GM12874 (cell line): ENCODE results near the gene CAPRIN1.

Source experiments
- TF ChIP-seq, protein P1 (sequence below): IDR thresholded peaks from 2 replicates; pipeline ENCODE4 v1.5.1; 2011; ENCODE audit warnings: low read depth, mild to moderate bottlenecking, control low read depth, low read length, moderate library complexity; ENCODE audit not compliant: insufficient read depth

Gene CAPRIN1

DNA sequence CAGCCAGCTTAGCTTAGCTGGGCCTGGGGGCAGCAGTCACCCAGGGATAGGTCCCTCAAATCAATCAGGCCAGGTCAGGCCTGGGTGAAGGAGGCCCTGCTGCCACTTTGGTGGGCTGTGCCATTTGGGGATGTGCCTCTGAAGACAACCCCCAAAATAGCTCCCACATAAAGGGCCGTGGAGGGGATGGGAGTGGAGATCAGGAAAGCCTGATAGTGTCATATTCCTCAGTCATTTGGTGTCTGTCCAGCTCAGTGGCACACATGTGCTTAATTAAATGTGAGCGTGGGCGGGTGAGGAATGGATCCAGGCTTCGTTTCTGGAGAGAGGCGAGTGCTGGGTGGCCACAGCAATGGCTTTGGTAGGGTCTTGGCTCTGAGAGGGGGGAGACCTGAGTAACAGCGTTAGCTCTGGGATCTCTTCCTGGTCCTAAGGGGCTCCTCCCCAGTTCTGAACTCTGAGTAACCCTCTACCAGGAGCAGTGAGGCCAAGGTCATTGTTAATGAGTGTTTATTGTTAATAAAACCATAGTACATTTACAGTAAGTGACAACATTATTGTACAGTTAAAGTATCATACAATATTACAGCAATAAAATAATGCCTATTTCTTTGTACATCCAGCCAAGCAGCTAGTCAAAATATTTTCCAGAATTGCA, 99.1 kb downstream of the CAPRIN1 start:
- TF ChIP-seq, protein P1, sequence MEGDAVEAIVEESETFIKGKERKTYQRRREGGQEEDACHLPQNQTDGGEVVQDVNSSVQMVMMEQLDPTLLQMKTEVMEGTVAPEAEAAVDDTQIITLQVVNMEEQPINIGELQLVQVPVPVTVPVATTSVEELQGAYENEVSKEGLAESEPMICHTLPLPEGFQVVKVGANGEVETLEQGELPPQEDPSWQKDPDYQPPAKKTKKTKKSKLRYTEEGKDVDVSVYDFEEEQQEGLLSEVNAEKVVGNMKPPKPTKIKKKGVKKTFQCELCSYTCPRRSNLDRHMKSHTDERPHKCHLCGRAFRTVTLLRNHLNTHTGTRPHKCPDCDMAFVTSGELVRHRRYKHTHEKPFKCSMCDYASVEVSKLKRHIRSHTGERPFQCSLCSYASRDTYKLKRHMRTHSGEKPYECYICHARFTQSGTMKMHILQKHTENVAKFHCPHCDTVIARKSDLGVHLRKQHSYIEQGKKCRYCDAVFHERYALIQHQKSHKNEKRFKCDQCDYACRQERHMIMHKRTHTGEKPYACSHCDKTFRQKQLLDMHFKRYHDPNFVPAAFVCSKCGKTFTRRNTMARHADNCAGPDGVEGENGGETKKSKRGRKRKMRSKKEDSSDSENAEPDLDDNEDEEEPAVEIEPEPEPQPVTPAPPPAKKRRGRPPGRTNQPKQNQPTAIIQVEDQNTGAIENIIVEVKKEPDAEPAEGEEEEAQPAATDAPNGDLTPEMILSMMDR = no peak
